GM18507 (cell line): ENCODE data around the gene TNFRSF6B.

Source experiments
- DNase-seq: peaks from one replicate; pipeline ENCODE4 v3.0.0; 2011; ENCODE audit warnings: low read depth; ENCODE audit not compliant: insufficient read length; ENCODE audit errors: extremely low spot score
- FAIRE-seq: peaks from 2 replicates; lab custom pipeline; 2011; peaks lifted over from hg19 to GRCh38; lab: Jason Lieb, UNC

Gene TNFRSF6B

GRCh38 chr20:63733579-63734081 lies 37.2 kb downstream of the TNFRSF6B start:
- DNase-seq (no peak), FAIRE-seq (no peak)

GRCh38 chr20:63734111-63734945 lies 37.9 kb downstream of the TNFRSF6B start:
- FAIRE-seq: no peak
- no peak for DNase-seq

GRCh38 chr20:63734946-63735858 lies 38.8 kb downstream of the TNFRSF6B start:
- DNase-seq (no peak), FAIRE-seq (no peak)

GRCh38 chr20:63735859-63736718 lies 39.6 kb downstream of the TNFRSF6B start, which contains the start of gene LIME1:
Gene LIME1, plus strand, starts transcription at chr20:63736664. Its CDS starts 886 bp downstream, at chr20:63737550.
- DNase-seq (no peak), FAIRE-seq (peak; percentile 78)

- FAIRE-seq (peak; percentile 66), DNase-seq (no peak)
Observed at GRCh38 chr20:63736893-63737694, 40.6 kb downstream of the TNFRSF6B start.

GRCh38 chr20:63737695-63737944 lies 41.2 kb downstream of the TNFRSF6B start:
- no peak for DNase-seq
- FAIRE-seq: no peak

GRCh38 chr20:63737945-63738686 lies 41.7 kb downstream of the TNFRSF6B start:
- no peak for DNase-seq
- FAIRE-seq: no peak

GRCh38 chr20:63738687-63739129 lies 42.3 kb downstream of the TNFRSF6B start:
- no peak for DNase-seq
- FAIRE-seq: no peak

GRCh38 chr20:63739130-63740069 lies 42.9 kb downstream of the TNFRSF6B start, which contains the start of gene SLC2A4RG:
Gene SLC2A4RG, plus strand, starts transcription at chr20:63739776. Its CDS starts 137 bp downstream, at chr20:63739913.
- FAIRE-seq (no peak), DNase-seq (peak; percentile 88)

- FAIRE-seq: no peak
- DNase-seq: no peak
Observed at GRCh38 chr20:63740070-63740626, 43.7 kb downstream of the TNFRSF6B start.

GRCh38 chr20:63740627-63741353 lies 44.3 kb downstream of the TNFRSF6B start:
- FAIRE-seq (no peak), DNase-seq (no peak)

GRCh38 chr20:63741354-63741675 lies 44.9 kb downstream of the TNFRSF6B start:
- FAIRE-seq (no peak), DNase-seq (no peak)

- DNase-seq: no peak
- FAIRE-seq: no peak
Observed at GRCh38 chr20:63741676-63742380, 45.4 kb downstream of the TNFRSF6B start.

GRCh38 chr20:63742381-63743024 lies 46.1 kb downstream of the TNFRSF6B start:
- FAIRE-seq: no peak
- DNase-seq: no peak
